HG02798 (cell line): ENCODE results near the gene NANS.
"Not testable (repeated sequence)": the region's sequence is repeated elsewhere in the genome, so short reads cannot be mapped to it uniquely, and the experiment has no call there.

Experiments used
- ATAC-seq: cut with Tn5 transposase; IDR thresholded peaks from one replicate; pipeline ENCODE4 v1.9.1; 2021; ENCODE audit warnings: mild to moderate bottlenecking; ENCODE audit not compliant: unreplicated experiment, poor library complexity

NANS gene

GRCh38 chr9:98071737-98072136 lies 15.2 kb downstream of the NANS start:
- ATAC-seq, result no peak

DNA sequence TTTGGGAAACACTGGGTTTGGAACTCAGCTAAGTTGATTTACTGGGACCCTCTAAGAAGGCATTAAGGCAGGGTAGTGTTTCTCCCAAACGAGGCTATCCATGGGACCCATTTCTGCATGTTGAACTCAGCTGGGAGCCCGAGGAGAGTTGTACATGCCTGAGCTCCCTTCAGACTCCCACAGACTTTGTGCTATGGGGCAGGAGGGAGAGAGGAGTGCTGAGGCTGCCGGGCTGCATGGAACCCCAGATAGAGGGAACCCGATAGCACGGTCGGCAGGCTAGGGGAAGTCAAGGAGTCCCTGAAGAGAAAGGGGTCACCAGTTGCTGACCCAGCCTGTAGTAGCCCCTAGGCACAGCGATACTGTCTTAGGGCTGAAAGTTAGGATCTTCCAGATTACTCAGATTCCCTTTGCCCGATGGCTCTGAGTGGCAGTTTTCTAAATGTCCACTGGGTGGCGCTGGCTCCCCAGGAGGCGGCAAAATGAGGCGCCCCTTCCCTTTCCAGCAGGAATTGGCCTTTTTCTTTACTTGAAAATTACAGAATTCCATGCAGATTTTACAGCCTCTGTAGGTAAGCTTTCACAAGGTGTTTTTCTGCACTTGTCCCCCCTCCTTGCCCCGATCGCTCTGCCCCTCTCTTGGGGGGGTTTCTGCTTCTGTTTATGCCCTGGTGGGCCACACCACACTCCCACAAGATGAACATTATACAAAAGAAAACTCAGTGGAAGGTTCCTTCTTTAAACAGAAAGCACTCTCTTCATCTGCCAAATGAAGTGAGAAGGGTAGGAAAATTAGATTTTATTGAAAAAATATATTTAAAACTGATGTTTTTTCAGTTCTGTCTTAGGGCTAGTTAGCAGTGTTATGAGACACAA lies 17.8 kb downstream of the NANS start:
- ATAC-seq, result no peak

GRCh38 chr9:98075332-98075805 lies 18.8 kb downstream of the NANS start:
- ATAC-seq, result no peak

DNA sequence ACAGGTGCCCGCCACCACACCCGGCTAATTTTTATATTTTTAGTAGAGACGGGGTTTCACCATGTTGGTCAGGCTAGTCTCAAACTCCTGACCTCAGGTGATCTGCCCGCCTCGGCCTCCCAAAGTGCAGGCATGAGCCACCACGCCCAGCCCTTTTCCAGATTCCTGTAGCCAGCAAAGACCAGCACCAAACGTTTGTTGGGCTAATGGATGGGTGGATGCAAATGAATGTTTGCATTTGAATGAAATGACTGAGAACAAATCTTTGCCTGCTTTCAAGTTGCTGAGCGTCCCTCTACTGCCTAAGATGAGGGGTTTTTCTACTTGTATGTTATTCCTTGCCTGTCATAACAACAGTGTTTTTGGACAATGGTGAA lies 20.0 kb downstream of the NANS start:
- ATAC-seq, result not testable (repeated sequence)

DNA sequence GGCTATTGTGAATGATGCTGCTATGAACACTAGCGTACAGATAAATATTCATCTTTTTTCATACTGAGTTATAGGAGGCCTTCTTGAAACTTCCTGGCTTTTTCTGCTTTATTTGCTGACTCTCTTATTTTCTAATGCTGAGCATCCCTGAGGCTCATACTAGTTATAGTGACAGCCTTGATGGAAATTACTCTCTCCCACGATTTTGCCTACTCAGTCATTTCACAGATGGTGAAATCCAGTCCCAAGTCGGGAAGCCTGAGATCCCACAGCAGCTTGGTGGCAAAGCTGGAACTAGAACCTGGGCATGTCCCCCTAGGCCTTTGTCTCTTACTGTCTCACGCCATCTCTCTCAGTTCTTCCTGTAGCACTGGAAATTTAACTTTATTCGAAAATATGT lies 22.4 kb downstream of the NANS start:
- ATAC-seq, result no peak

GRCh38 chr9:98080326-98080725 lies 23.8 kb downstream of the NANS start:
- ATAC-seq, result no peak

GRCh38 chr9:98080780-98081179 lies 24.2 kb downstream of the NANS start:
- ATAC-seq, result no peak

GRCh38 chr9:98081477-98082219 lies 25.1 kb downstream of the NANS start:
- no peak for ATAC-seq

DNA sequence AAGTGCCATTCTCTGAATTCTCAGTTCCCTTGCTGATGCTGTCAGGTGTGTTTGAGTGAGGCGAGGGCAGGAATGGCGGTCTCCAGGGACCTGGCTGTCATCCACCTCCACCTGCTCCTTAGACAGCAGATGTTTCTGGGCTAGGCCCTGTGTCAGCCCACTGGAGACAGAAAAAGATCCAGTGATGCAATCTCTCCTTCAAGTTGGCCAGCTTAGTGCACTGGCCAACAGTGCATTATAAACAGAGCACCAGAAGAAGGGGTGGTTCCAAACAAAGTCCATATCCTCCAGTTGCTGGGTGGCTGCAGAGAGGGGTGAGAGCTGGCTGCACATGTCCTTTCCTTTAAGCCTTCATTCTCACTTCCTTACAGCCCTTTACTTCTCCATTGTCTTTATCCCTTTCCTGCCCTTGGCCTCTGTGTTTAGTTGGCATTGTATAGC lies 26.5 kb downstream of the NANS start:
- no peak for ATAC-seq

DNA sequence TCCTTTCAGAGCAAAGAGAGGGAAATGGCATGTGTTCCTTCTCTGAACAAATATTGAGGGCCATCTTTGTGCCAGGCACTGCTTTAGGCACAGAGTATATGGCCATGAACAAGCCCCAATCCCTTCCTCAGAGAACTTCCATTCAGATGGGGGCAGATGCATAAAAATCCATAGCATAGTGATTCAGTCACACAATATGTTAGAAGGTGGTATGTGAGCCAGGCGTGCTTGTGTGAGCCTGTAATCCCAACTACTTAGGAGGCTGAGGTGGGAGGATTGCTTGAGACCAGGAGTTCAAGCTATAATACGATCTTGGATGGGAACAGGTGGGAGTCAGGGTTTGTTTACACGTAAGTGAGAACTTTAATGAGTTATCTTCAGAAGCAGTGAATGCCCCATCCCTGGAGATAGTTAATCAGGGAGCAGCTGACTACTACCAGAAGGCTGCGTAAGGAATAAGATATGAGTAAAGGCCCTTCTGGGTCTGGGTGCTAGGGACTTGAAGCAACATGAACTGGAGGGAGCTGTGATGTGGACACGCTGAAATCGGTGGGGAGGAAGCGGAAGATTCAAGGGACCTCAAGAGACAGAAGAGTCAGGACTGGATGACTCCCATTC lies 27.1 kb downstream of the NANS start:
- ATAC-seq, result no peak

- ATAC-seq, result no peak
These were observed 27.9 kb downstream of the NANS start for GRCh38 chr9:98084396-98084795.

DNA sequence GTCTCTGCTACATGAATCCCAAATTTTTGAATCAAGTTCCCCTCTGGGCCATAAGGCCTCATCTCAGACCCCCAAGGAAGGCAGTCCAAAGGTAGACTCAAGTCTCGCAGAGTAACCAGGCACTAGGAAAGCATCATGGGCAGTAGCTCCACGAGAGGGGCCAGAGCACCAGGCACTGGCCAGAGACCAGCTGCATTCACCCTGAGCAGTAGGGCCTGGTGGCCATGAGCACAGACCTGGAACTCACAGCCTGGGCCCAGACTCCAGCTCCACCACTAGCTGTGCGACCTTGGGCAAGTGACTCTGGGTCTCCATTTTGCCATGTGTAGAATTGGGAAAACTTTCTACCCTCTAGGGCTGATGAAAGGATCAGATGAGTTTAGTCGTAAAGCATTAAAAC lies 28.5 kb downstream of the NANS start:
- no peak for ATAC-seq

DNA sequence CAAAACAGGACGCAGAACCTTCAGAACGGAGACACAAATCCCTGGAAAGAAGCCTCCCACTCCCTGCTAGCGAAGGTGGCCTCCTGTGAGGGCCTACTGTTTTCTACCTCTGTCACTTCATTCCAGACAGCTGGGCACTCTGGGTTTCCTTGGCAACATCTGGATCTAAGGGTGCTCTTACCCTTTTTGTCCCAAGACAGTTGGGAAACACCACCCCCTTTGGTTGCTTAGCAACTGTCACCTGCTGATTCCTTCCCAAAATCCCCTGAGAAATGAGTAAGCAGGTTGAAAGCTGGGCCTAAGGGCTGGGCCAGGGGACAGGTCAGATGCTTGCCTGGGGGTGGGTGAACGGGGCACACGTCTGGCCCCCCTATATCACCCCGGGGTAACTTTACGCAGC lies 29.4 kb downstream of the NANS start:
- no peak for ATAC-seq

DNA sequence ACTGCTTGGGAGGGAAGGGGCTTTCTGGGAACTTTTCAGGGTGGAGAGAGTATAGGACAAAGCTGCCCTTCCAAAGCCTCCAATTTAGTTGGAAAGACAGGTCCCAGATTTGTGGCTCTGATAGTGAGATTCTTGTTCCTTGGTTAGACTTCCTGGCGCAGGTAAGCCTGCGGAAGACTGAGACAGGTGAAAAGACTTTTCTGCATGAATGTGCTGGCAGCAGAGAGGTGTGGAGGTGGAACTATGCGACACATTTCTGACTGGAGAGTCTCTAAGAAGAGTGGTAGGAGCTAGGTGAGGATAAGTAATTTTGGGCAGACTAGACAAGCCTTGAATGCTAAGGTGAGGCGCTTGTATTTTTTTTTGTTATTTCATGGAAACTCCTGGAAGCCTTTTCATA lies 29.9 kb downstream of the NANS start:
- no peak for ATAC-seq

GRCh38 chr9:98087420-98088354 lies 31.2 kb downstream of the NANS start:
- ATAC-seq, result peak; percentile 39

GRCh38 chr9:98090674-98091073 lies 34.1 kb downstream of the NANS start:
- ATAC-seq, result not testable (repeated sequence)

DNA sequence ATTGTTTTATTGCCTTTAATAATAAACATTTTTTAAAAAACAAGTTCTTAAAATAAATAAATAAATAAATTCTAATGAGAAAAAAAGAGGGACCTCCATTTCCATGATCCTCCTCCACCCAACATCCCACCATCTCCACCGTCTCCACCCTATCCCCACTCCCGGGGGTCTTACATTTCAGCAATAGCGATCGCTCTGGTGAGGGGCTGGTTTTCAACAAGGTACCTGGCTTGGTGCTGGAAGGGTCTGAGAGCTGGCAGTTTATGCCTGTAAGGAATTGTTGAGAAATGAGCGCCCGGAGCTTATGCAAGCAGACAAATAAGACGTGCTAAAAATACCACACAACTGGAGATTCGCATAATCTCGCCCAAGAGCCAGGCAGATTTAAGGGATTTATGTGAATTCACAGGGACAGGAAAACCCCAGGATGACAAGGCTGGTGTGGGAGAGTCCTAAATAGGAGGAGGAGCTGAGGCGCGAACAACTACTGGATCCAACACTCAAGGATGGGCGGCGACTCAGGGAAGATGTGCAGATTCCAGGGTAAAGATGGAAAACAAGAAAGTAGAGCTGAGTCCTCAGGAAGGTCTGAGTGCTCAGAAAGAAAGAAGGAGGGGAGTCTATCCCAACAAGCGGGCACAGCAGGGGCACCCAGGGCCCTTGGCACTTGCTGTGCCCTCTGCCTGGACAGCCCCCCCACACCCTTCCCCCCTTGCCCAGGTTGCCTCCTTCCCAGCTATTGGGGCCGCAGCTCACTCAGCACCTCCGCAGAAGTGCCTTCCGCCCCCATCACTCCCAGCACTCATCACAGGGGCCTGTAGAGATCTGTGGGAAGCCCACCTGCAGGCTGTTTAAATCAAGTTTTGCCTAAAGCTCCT lies 35.4 kb downstream of the NANS start:
- ATAC-seq, result no peak

- no peak for ATAC-seq
These were observed 36.0 kb downstream of the NANS start for GRCh38 chr9:98092613-98092931.

GRCh38 chr9:98094316-98094715 lies 37.8 kb downstream of the NANS start:
- ATAC-seq, result no peak
